Caki2 (cell line): ENCODE data around the gene XNDC1N. TPM values are rescaled to one million over a fixed set of nuclear protein-coding genes. Genes with fewer than 3 reads are reported as not detected.

Source experiments
- DNase-seq: peaks from one replicate; pipeline ENCODE4 v3.0.0-alpha.2; 2015; ENCODE audit warnings: low read depth
- in situ Hi-C: cut with HindIII; loops from 2 replicates; pipeline ENCODE4 v1.10.0; 2016; ENCODE audit warnings: low sequenced_read_pairs, low pct_unique_long_range_greater_than_20kb, mixed read lengths
- total RNA-seq: library from RNA; depleted of rRNA; stranded (reverse); fragments of >200 nt; shearing (Covaris generic); gene quantifications from 2 replicates; pipeline ENCODE4 v1.2.3, GENCODE V29; 2014; ENCODE audit warnings: low replicate concordance; rRNA removed

XNDC1N gene, protein sequence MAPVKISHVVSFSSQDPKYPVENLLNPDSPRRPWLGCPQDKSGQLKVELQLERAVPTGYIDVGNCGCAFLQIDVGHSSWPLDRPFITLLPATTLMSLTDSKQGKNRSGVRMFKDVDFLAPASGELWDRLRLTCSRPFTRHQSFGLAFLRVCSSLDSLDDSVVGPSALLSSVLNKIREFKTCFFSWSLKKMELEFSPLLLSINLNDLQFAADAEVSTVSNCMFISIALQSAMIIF
- 4.1 and 6.6 TPM in 2 replicates for total RNA-seq

DNA sequence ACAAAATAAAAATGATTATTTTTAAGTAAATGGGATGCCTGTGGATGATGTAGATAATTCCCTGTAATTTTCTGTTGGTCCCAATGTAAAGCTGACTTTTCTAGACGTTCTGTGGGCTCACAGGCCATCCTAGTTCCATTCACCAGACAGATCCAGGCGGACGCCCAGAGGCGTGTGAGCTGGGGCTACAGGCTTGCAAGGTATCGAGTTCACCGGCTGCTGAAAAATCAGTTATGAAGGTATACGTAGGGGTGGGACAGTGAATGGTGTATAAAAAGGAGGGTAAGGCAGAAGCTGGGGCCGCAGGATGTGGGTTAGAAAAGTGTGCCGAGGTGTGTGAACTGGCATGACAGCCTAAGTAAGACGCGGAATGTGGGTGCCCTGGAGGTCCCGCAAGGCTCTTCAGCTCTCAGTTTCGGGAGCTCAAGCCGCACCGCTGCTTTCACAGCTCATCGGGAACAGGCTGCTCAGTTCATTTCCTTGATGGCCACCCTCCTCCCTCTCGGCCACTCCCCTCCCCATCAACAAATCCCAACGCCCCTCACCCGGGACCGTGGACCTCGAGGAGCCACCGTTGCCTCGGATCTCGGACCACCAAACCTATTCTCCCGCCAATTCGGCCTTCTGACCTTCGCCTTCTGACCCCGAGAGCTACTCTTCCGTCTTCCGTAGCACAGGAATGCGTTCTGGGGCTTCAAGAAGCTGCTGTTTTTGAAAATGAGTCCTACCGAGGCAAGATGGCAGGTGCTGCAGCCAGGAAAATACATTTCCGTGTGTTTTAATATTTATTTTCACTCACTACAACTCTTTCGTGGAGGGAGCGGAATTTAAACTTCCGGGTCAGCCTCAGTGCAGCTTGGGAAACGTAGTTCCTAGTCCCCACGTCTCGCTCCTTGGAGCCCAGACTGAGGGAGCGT lies at the start of gene XNDC1N:
XNDC1N (minus strand) TSS at position 775 of the 917 bp plus-strand sequence. CDS start 5,241 bp downstream, outside the sequence.
- peak; percentile 91 for DNase-seq
- in situ Hi-C loops = no loop called here

DNA sequence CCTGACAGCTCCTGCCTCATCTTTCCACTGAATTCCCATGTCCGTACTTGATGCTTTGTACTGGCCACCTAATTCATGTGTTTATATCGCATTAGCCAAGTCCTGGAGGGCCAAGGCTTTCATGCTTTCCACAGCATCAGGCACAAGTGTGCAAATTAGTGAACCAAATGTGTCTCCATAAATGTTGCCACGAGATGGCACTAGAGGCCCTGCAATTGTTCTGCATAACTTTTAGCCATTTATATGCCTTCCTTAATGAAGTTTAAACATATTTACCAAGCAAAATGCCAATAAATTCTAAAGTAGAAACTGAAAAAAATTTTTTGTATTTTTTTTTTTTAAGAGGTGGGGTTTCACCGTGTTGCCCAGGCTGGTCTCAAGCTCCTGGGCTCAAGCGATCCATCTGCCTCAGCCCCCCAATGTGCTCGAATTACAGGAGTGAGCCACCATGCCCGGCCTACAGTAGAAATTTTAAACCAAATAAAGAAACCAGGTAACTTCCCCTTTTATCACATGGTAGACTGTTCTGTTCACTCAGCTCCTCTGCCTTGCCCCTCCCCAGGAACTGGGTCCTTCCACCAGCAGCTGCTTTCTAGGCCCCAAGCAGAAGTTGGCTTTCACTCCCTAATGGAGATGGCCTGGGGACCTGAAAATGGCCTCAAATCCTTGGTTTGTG lies 49.5 kb upstream of the XNDC1N start:
- in situ Hi-C loops = no loop called here
- no peak for DNase-seq

DNA sequence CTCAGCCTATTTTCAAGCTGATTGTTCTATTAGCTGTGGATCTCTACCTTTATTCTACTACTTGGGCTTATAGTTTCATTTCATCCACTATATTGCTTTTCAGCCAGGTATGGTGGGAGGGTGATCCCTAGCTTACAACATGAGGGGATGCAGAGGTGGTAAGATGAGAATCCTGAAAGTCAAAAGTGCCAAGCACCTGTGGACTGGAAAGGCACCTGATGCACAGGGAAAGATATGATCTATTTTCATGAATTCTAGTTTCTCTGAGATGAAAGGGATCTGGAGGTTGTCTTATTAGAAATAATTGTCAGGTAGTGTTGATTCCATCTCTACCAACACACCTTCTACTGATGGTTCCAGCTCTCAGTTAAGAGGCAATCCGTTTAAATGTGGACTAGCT lies 48.7 kb upstream of the XNDC1N start:
- in situ Hi-C loops = no loop called here
- DNase-seq = no peak

DNA sequence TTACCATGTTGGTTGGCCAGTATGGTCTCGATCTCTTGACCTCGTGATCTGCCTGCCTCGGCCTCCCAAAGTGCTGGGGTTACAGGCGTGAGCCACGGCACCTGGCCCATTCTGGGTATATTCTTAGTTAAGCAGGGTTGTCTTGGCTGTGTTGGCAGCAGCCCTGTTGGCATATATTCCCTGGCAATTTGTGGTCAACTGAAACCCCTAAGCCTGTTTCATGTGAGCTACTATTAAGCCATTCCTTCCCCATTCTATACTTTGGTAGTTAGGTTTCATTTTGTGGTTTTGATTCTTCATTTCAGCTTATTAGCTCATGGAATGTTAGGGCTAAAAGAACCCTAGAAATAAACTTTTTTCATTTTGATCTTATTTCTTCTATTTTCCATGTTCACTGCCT lies 48.2 kb upstream of the XNDC1N start:
- no peak for DNase-seq

DNA sequence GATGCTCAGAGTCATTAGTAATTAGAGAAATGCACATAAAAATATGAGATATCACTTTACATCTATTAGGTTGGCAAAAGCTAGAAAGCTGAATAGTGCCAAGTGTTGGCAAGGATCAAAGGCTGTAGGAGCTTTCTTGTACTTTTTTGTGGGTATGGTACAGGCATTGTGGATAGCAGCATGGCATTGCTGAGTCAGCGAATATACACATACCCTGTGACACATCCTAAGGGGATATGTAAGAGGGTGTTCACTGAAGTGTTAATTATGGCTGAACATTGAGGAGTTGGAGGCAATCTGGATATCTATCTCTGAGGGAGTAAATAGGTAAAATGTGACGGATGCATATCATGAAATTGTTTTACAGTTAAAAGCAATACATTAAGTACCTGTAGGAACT lies 43.3 kb upstream of the XNDC1N start:
- DNase-seq = no peak
- in situ Hi-C loops = no loop called here

More for the DNA sequence above, 48.2 kb upstream of the XNDC1N start:
- in situ Hi-C loops = no loop called here

DNA sequence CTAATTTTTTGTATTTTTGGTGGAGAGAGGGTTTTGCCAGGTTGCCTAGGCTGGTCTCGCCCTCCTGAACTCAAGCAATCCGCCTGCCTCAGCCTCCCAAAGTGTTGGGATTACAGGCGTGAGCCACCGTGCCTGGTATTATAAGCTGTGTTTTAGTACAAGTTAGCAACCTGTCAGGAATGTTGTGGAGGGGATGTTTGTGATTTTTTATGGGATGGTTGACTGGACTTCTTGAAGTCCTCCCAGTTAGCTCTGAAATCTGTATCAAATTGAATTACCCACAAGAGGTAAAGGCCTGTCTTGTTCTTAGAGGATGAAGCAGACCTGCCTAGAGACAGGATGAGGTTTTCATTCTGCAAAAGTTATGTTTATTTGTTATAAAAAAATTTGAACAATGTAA lies 36.2 kb upstream of the XNDC1N start:
- DNase-seq = no peak
- in situ Hi-C loops = no loop called here

DNA sequence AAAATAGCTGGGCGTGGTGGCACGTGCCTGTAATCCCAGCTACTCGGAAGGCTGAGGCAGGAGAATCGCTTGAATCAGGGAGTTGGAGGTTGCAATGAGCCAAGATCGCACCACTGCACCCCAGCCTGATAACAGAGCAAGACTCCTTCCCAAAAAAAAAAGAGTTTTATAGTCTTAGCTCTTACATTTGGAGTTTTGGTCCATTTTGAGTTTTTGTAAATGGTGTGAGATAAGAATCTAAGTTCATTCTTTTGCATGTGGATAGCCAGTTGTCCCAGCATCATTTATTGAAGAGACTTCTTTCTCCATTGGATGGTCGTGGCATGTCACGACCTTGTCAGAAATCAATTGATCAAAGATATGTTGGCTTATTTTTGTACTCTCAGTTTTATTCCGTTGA lies 35.1 kb upstream of the XNDC1N start:
- no peak for DNase-seq
- in situ Hi-C loops = no loop called here

DNA sequence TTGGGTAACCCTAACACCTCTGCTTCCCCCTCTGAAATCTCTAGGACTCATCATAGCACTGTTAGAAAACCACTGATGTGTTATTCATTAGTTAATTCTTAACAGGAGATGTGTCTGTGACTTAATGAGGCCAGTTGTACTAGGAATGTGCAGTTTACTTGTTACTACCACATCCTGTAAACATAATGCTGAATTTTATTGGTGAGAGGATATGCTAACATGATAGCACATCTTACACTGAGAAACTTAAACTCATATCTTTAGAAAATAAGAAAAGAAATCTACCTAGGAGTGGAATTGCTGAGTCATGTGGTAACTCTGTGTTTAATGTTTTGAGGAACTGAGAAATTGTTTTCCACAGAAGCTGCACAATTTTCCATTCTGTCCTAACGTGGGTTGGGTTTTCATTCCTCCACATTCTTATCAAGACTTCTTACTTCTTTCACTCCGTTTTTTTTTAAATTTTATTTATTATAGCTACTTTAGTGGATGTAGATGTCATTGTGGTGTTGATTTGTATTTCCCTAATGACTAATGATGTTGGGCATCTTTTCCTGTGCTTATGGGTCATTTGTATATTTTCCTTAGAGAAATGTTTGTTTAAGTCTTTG lies 34.1 kb upstream of the XNDC1N start:
- in situ Hi-C loops = no loop called here
- DNase-seq = peak; percentile 82

DNA sequence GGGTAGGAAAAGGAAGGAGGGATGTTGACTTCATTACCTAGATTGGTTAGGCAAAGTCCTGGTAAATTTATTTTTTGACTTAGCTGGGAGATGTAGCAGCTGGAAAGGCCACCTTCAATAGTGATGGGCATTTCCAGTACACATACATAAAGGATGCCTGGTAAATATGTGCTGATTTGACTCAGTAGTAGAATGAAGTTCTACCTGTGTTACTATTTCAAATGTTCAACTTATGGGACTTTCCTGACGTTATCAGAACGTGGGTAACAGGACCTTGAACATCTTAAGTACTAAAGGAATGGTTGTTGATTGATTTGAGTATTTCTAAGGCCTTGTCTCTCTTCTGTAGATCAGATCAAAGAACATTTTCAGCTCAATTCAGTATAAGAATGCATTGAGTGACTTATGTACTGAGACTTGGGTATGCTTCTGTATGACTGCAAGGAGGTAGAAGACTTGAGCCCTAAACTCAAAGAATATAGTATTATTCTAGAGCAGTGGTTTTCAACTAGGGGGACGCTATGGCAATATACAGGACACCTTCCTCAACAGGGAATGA lies 27.6 kb upstream of the XNDC1N start:
- DNase-seq = no peak
- in situ Hi-C loops = no loop called here

DNA sequence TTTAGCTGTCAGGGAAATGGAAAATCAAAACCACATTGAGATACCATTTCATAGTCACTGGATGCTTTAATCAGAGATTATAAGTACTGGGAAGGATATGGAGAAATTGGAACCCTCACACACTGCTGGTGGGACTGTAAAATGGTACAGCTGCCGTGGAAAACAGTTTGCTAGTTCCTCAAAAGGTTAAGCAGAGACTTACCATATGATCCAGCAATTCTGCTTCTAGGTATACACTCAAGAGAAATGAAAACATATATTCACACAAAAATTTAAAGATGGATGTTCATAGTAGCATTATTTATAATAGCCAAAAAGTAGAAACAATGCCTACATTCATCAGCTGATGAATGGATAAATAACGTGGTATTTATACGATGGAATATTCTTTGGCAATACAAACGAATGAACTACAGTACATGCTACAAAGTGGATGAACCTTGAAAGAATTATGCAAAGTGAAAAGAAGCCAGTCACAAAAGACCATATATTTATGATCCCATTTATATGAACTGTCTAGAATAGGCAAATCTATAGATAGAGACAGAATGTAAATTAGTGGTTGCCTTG lies 23.4 kb upstream of the XNDC1N start:
- in situ Hi-C loops = no loop called here

DNA sequence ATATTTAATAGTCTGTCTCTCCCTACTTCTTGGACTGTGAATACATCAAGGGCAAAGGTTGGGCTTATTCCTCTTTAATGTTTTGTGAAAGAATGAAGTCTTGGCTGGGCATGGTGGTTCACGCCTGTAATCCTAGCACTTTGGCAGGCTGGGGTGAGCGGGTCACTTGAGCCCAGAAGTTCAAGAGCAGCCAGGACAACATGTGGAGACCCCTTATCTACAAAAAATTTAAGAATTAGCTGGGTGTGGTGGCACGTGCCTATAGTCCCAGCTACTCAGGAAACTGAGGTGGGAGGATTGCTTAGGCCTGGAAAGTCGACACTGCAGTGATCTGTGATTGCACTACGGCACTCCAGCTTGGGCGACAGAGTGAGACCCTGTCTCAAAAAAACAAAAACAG lies 20.6 kb upstream of the XNDC1N start:
- in situ Hi-C loops = no loop called here
- DNase-seq = no peak

More for the DNA sequence above, 23.4 kb upstream of the XNDC1N start:
- no peak for DNase-seq

DNA sequence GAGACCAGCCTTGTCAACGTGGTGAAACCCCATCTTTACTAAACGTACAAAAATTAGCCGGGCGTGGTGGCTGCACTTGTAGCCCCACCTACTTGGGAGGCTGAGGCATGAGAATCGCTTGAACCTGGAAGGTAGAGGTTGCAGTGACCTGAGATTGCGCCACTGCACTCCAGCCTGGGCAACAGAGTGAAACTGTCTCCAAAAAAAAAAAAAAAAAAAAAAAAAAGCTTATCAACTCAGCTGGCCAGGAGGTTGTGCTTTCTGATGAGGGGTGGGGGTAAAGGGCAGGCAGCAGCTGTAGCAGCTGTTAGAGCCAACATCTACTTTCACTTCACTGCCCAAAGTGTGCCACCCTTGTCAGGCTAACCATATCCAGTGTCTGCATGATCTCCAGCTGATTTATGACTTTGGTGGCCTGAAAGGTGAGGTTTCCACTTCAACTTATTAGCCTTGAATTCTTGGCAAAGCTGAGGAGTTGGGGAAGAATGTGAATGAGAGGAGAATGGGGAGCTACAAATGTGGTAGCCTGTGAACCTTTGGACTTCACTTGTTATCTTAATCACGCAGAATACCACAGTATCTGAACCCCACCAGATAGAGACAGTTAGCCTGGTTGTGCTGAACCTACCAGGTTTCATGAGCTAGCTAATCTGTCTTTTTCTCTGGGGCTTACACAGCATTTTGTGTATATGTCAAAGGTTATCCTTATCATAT lies 20.1 kb upstream of the XNDC1N start:
- DNase-seq = peak; percentile 94
- in situ Hi-C loops = no loop called here

DNA sequence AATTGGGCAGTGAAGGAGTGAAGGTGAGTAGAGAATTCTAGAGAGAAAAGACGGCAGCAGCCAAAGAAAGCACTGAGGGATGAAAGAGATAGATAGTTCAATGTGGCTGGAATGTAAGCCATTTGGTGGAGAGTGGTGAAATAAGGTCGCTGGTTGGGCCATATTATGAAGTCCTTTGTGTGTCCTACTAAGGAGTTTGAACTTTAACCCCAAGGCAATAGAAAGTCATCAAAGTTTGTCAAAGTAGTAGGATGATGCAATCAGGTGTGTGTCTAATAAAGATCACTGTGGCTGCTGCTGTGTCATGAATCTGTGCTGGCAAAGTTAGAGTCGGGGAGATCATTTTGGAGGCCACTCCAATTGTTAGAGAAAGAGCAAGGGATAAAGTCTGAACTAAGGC lies 19.1 kb upstream of the XNDC1N start:
- in situ Hi-C loops = no loop called here
- peak; percentile 46 for DNase-seq

DNA sequence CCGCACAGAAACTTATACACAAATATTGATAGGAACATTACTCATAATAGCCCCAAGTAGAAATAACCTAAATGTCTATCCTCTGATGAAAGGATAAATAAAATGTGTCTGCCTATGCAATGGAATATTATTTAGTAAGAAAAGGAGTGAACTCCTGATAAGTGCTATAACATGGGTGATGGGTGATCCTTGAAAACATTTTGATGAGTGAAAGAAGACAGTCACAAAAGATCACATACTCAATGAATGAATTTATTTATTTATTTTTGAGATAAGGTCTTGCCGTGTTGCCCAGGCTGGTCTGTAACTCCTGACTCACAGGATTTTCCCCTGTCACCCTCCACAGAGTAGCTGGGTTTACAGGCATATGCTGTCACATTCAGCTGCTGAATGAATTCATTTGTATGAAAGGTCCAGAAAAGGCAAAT lies 17.8 kb upstream of the XNDC1N start:
- DNase-seq = peak; percentile 82
- in situ Hi-C loops = no loop called here

DNA sequence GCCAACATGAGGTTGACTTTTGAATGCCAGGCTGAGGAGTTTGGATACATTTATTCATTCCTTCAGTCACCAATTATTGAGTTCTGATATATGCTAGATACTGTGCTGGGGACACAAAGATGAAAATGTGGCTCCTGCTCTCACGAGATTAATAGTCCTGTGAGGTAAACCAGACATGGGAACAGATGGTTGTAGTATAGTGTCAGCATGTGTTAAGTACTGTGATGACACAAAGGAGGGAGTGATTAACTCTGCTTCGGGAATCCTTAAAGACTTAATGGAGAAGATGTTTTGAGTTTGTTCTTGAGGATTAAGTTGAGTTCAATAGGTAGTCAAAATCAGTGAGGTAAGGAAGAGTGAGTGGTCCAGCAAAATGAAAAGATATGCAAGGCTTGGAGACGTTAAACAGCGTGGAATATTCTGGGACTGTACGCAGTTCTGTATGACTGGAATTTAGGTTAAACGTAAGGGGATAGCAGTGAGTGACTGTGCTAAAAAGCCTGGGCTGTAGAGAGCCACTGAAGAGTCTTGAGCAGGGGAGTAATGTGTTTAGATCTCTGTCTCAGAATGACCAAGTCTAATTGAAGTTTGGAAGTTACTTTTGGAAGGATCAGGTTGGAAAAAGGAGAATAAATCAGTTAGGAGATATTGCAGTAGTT lies 12.3 kb upstream of the XNDC1N start:
- in situ Hi-C loops = no loop called here
- no peak for DNase-seq

DNA sequence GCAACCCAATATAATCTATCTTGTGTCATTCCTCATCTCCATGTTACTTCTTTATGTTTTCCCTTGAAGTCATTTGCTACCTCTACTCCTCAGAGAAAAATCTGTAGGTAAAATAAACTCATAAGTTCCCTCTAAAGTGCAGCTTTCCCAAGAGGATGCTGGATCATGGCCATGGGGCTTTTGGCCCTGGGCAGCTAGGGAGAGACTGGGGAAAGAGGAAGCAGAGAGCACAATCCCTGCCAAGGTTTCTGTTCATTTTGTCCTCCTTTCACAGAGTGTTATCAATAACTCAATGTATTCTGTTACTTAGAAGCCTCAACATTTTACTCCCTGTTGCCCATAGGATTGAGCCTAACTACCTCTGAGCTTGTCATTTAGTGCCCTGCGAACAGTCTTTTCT lies 9.4 kb upstream of the XNDC1N start:
- DNase-seq = no peak
- in situ Hi-C loops = no loop called here

DNA sequence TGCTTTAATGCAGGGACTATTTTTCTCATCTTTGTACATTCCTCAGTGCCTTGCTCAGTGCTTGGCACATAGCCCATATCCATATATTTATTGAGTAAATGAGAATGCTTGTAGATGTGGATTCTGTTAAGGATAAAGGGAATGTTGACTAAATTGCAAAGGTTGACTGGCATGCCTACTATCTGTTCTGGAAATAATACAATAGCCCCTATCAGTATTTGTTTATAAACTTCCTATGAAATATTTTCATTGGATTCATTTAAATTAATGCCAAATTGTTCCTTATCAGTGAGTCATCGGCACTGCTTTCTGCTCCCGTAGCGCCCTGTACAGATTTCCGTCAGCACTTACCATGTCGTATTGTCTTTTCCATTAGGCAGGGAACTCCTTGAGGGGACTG lies 8.4 kb upstream of the XNDC1N start:
- in situ Hi-C loops = no loop called here
- DNase-seq = peak; percentile 24
